Mucosa of descending colon (tissue), 3 donors: ENCODE data around the gene PNPLA7. TPM values are rescaled to one million over a fixed set of nuclear protein-coding genes. Genes with fewer than 3 reads are reported as not detected.

Experiments
- ATAC-seq: fragments of 200-7000 bp; cut with Tn5 transposase; one replicate; pipeline ENCODE4 v1.9.1; 2020; ENCODE audit warnings: mild to moderate bottlenecking, moderate library complexity
- DNase-seq, 3 donors: peaks; one replicate each; pipeline ENCODE4 v3.0.0-alpha.2; 2020
- H3K36me3 ChIP-seq: fragments of 200-600 bp; one replicate; pipeline ENCODE4 v1.8.0; 2021; ENCODE audit warnings: low read depth, mild to moderate bottlenecking
- H3K4me1 ChIP-seq: fragments of 200-600 bp; one replicate; pipeline ENCODE4 v1.8.0; 2021; ENCODE audit warnings: low read depth, mild to moderate bottlenecking
- H3K4me3 ChIP-seq: fragments of 200-600 bp; one replicate; pipeline ENCODE4 v1.8.0; 2021; ENCODE audit warnings: mild to moderate bottlenecking
- H3K9me3 ChIP-seq: fragments of 200-600 bp; one replicate; pipeline ENCODE4 v1.8.0; 2021; ENCODE audit warnings: mild to moderate bottlenecking
- intact Hi-C, 2 donors: fragments of 100-400 bp; cut with DNase I in 1 of 2; cut with micrococcal nuclease in 1 of 2; formaldehyde crosslinking; loops; one replicate each; pipeline versions ENCODE4 v1.11.0 to v1.11.1; 2022; cut with DNase I, micrococcal nuclease
- total RNA-seq, 3 donors: library from RNA; stranded (reverse); fragmentation: NEBNext Ultra II Directional in 2 of 3; extraction: Animal tissue kit (Norgen Biotek cat#: 25700) in 2 of 3; gene quantifications; one replicate each; pipeline versions ENCODE4 v1.2.1 to v1.2.4, GENCODE V29; 2021 to 2023
- TF ChIP-seq, protein P1 (sequence below): fragments of 200-600 bp; IDR thresholded peaks from one replicate; pipeline ENCODE4 v1.8.0; 2022; ENCODE audit warnings: antibody characterized with exemption, mild to moderate bottlenecking
- donor health status: DM: no; HTN: no; CAD: no; lungs with moderate emphysema.
- donor health status: DM: no; HTN: no; CAD: no.
- donor health status: DM: no; HTN: yes; CAD: no.

Gene PNPLA7
- total RNA-seq, 3 donors from 2014 or later: 16.7 to 27.4 (median 17.2) TPM

DNA sequence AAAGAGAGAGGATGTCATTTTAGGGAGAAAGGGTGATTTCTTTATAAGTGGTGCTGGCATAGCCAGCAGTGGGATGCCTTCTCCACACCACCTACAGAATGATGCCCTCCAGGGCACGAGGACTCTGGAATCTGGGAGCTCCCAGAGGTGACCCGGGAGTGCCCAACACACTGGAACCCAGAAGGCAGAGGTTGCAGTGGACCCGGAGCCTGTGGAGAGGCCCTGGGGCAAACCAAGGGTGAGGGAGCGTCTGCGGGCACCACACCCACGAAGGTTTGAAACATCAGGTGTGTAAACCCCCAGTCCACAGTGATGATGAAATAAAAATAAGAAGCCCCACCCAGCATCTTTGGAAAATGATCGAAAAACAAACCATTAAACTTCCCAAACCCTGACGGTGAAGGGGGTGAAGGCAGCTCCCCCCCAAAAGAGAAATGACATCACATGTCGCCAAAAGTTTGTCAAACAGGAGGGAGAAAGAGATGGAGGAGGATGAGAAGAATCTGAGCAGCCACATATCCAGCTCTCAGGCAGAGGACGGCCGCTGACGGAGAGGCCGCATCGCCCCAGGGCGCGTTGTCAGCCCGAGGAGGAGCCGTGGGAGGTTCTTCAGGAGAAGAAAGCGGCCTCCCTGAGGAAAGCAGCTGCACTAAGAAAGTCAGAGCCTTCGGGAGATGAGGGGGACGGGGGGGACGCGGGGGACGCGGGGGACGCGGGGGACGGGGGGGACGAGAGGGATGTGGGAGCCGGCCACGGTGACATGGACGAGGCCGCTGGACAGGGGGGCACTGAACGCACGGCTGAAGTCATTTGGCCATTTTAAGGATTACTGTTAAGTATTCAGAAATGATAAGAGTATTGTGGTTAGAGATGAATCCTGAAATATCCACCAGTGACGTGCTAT lies 47.9 kb downstream of the PNPLA7 start:
- Histone ChIP-seq H3K36me3 (no peaks in the 10 kb centered on the region), H3K9me3 (no peaks in the 10 kb centered on the region), H3K4me1 (no peaks in the 10 kb centered on the region), H3K4me3 (no peak overlapping the region)
- DNase-seq (peak in 1 of 3 donors; percentile 29), ATAC-seq (no peak)
- intact Hi-C loops: no loop called here
- TF ChIP-seq, protein P1, sequence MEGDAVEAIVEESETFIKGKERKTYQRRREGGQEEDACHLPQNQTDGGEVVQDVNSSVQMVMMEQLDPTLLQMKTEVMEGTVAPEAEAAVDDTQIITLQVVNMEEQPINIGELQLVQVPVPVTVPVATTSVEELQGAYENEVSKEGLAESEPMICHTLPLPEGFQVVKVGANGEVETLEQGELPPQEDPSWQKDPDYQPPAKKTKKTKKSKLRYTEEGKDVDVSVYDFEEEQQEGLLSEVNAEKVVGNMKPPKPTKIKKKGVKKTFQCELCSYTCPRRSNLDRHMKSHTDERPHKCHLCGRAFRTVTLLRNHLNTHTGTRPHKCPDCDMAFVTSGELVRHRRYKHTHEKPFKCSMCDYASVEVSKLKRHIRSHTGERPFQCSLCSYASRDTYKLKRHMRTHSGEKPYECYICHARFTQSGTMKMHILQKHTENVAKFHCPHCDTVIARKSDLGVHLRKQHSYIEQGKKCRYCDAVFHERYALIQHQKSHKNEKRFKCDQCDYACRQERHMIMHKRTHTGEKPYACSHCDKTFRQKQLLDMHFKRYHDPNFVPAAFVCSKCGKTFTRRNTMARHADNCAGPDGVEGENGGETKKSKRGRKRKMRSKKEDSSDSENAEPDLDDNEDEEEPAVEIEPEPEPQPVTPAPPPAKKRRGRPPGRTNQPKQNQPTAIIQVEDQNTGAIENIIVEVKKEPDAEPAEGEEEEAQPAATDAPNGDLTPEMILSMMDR: no peak

DNA sequence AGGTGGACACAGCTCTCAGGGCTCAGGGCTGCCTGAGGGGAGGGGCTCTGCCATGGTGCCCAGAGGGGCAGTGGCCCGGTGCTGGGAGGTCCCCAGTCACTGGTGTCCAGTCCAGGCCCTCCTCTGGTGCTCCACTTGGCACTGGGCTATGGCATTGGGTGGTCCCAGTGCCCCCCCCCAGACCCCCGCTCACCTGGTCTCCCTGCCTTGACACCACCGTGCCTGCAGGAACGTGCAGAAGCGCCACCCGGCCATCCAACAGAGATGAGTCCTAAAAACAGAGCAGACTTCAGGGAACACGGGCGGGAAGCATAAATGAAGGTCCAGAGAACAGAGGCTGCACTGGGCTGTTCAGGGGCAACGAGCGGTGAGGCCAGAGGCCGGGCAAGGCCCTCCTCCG lies 48.7 kb downstream of the PNPLA7 start:
- no peaks in the 10 kb centered on the region for H3K4me1 ChIP-seq
- no peaks in the 10 kb centered on the region for H3K9me3 ChIP-seq

DNA sequence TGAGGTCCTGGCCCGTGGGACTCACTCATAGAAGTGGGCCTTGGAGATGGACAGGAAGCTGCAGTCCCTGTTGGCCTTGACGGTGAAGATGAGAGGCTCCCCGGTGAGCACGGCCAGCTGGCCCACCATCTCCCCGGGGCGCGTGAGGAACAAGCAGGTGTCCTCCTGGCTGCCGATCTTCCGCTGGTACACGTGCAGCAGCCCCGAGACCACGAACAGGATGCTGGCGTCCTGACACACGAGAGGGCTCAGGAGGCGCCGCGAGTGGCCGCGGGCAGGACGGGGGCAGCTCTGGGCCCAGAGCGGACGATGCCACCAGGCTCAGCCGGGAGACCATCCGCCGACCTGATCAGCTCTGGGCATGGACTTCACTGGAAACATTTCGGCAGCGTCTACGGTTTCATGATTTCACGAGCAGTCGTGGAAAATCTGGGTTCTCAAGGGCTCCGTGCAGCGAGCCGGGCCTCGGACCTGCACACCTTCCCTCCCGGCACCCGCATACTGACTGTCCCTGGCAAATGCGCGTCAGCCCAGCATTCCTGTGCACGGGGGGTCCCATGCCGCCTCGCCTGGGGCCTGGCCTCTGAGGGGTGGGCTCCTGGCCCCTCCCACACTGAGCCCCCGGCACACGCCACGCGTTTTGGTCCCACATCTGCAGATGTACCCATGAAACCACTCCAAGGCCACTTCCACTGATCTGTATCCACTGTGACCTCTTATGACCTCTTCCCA lies 49.4 kb downstream of the PNPLA7 start:
- no peak overlapping the region for H3K4me3 ChIP-seq
- H3K36me3 ChIP-seq: no peaks in the 10 kb centered on the region
- intact Hi-C loops: no loop called here
- H3K9me3 ChIP-seq: no peaks in the 10 kb centered on the region
- H3K4me1 ChIP-seq: no peaks in the 10 kb centered on the region
- peak in 1 of 3 donors; percentile 43 for DNase-seq
- no peak for ATAC-seq
- TF ChIP-seq, protein P1: no peak

More for the DNA sequence above, 48.7 kb downstream of the PNPLA7 start:
- H3K36me3 ChIP-seq: no peaks in the 10 kb centered on the region
- TF ChIP-seq, protein P1: no peak
- intact Hi-C loops: no loop called here
- ATAC-seq (no peak), DNase-seq (no peak)
- H3K4me3 ChIP-seq: no peak overlapping the region

DNA sequence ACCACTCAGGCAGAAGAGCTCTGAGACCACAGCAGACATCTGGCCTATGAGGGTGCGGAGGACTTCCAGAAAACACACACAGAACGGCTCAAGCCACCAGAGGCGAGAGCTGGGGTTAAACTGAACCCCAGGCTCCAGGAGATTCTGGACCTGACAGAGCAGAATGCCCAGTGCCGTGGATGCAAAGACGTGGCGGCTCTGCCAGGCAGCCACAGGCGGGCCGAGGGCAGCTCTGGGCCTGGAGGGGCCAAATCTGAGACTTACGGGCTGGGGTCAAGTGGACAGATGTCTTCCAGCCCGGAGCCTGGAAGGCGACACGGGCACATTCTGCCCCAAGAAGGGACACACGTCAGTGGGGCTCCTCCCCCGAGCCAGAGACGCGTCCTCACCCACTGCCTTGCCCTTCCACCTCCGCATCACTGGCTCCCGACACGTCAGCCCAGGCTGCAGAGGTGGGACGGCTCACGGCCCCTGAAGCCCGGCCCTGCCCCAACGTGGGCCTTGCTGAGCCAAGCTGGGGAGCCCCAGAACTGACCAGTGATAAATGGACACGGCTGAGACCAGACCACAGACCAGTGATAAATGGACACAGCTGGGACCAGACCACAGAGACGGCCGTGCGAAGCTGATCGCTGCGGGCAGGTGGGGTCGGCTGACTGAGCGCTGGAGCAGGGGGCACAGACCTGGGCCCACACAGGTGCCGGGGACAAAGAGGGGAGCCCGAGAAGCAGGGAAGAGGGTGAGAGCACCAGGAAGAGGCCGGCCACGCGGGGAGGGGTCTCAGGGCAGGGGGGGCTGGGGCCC lies 50.1 kb downstream of the PNPLA7 start:
- Histone ChIP-seq H3K4me1 (no peaks in the 10 kb centered on the region), H3K9me3 (no peaks in the 10 kb centered on the region), H3K36me3 (no peaks in the 10 kb centered on the region), H3K4me3 (no peak overlapping the region)
- ATAC-seq (no peak), DNase-seq (peak in 1 of 3 donors; percentile 33)
- TF ChIP-seq, protein P1: no peak
- intact Hi-C loops: no loop called here

DNA sequence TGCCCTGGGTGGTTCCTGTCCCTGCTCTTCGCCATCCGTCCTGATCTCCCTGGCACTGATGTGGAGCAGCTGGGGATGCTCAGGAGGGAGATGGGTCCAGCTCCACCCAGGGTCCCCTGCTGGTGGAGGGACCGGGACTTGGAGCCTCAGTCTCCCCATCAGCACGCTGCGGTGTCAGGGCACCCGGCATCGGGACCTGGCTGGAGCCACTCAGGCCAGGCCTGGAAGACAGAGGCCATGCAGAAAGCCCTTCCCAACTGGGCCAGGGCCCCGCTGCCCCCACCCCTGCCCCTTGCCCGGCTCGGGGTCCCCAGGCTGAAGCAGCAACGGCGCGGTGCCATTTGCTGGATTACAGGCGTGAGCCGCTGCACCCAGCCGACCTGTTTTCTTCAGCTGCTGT lies 50.8 kb downstream of the PNPLA7 start:
- Histone ChIP-seq H3K4me1 (no peaks in the 10 kb centered on the region), H3K36me3 (no peaks in the 10 kb centered on the region), H3K4me3 (no peak overlapping the region), H3K9me3 (no peaks in the 10 kb centered on the region)
- peak in 1 of 3 donors; percentile 29 for DNase-seq
- TF ChIP-seq, protein P1: no peak
- intact Hi-C loops: no loop called here
- ATAC-seq: no peak
